Neural progenitor cell (in vitro differentiated cells): Measurements from ENCODE around the gene CHRNA10. TPM values are rescaled to one million over a fixed set of nuclear protein-coding genes. Genes with fewer than 3 reads are reported as not detected.

Experiments
- DNase-seq: peaks from one replicate; pipeline ENCODE4 v3.0.0-alpha.2; 2016; ENCODE audit warnings: low spot score
- H2AFZ ChIP-seq: fragments of 200-600 bp; sonication (generic); replicated peaks from 2 replicates; pipeline ENCODE4 v1.6.1; 2016; ENCODE audit warnings: antibody characterized with exemption
- H3F3A ChIP-seq: fragments of 200-600 bp; sonication (generic); 2 replicates; pipeline ENCODE4 v1.6.1; 2016; ENCODE audit warnings: antibody characterized with exemption, low read depth
- H3K27ac ChIP-seq: fragments of 200-600 bp; sonication (generic); 2 replicates; pipeline ENCODE4 v1.5.1; 2016; ENCODE audit warnings: mild to moderate bottlenecking
- H3K27me3 ChIP-seq: fragments of 200-600 bp; sonication (generic); 2 replicates; pipeline ENCODE4 v1.6.1; 2016; ENCODE audit warnings: mild to moderate bottlenecking, moderate library complexity
- H3K36me3 ChIP-seq: fragments of 200-600 bp; sonication (generic); 2 replicates; pipeline ENCODE4 v1.5.1; 2016
- H3K4me1 ChIP-seq: fragments of 200-600 bp; sonication (generic); 2 replicates; pipeline ENCODE4 v1.6.1; 2016; ENCODE audit warnings: mixed run types
- H3K4me2 ChIP-seq: fragments of 200-600 bp; sonication (generic); 2 replicates; pipeline ENCODE4 v1.6.1; 2016
- H3K4me3 ChIP-seq: fragments of 200-600 bp; sonication (generic); 2 replicates; pipeline ENCODE4 v1.5.1; 2016
- H3K79me2 ChIP-seq: fragments of 200-600 bp; sonication (generic); 2 replicates; pipeline ENCODE4 v1.6.1; 2016; ENCODE audit warnings: low read depth
- H3K9ac ChIP-seq: fragments of 200-600 bp; sonication (generic); 2 replicates; pipeline ENCODE4 v1.6.1; 2016
- H3K9me3 ChIP-seq: fragments of 200-600 bp; sonication (generic); 2 replicates; pipeline ENCODE4 v1.5.1; 2016; ENCODE audit warnings: low read depth
- H4K20me1 ChIP-seq: fragments of 200-600 bp; sonication (generic); 2 replicates; pipeline ENCODE4 v1.6.1; 2016; ENCODE audit warnings: low read depth
- H3K27ac Mint-ChIP-seq: 3 replicates; pipeline ENCODE4 v1.8.0; 2021; ENCODE audit warnings: mixed read lengths
- H3K27me3 Mint-ChIP-seq: 2 replicates; pipeline ENCODE4 v1.8.0; 2022; ENCODE audit warnings: low read depth, mild to moderate bottlenecking, inconsistent platforms, moderate library complexity, mixed read lengths; ENCODE audit not compliant: insufficient read depth
- H3K36me3 Mint-ChIP-seq: 3 replicates; pipeline ENCODE4 v1.8.0; 2021; ENCODE audit warnings: mixed read lengths
- H3K4me1 Mint-ChIP-seq: 3 replicates; pipeline ENCODE4 v1.8.0; 2021; ENCODE audit warnings: mixed read lengths
- H3K4me3 Mint-ChIP-seq: 3 replicates; pipeline ENCODE4 v1.8.0; 2021; ENCODE audit warnings: mild to moderate bottlenecking, moderate library complexity, mixed read lengths
- H3K9me3 Mint-ChIP-seq: 3 replicates; pipeline ENCODE4 v1.8.0; 2020; ENCODE audit warnings: mixed read lengths
- CTCF ChIP-seq: fragments of 200-600 bp; sonication (generic); IDR thresholded peaks from 2 replicates; pipeline ENCODE4 v1.5.1; 2017; ENCODE audit warnings: antibody characterized with exemption, mild to moderate bottlenecking
- EZH2 ChIP-seq: fragments of 200-600 bp; sonication (generic); IDR thresholded peaks from 2 replicates; pipeline ENCODE4 v1.6.1; 2017; ENCODE audit warnings: antibody characterized with exemption, mild to moderate bottlenecking, moderate library complexity
- EZH2phosphoT487 ChIP-seq: fragments of 200-600 bp; sonication (generic); IDR thresholded peaks from 2 replicates; pipeline ENCODE4 v1.6.1; 2017; ENCODE audit warnings: antibody characterized with exemption
- total RNA-seq: library from RNA; depleted of rRNA; stranded (reverse); fragments of >200 nt; gene quantifications from 2 replicates; pipeline ENCODE4 v1.2.3, GENCODE V29; 2015; ENCODE audit warnings: low replicate concordance

CHRNA10 gene
- total RNA-seq, 1 donor from 2014 or later = 0.21 TPM

- Mint-ChIP-seq H3K4me1 (no peaks in the 10 kb centered on the region), H3K4me3 (no peak overlapping the region), H3K36me3 (peaks cover 50% of the 10 kb centered on the region), H3K27ac (no peak overlapping the region), H3K9me3 (no peaks in the 10 kb centered on the region), H3K27me3 (peaks cover 6% of the 10 kb centered on the region)
- Histone ChIP-seq H3K9ac (no peak overlapping the region), H3K4me3 (no peak overlapping the region), H3K4me2 (no peak overlapping the region), H3K9me3 (no peaks in the 10 kb centered on the region), H3K36me3 (peaks cover 40% of the 10 kb centered on the region), H3F3A (no peaks in the 10 kb centered on the region), H3K27ac (no peak overlapping the region), H2AFZ (no peak overlapping the region), H4K20me1 (peaks cover 4% of the 10 kb centered on the region), H3K4me1 (no peaks in the 10 kb centered on the region), H3K27me3 (no peaks in the 10 kb centered on the region), H3K79me2 (no peaks in the 10 kb centered on the region)
- TF ChIP-seq EZH2phosphoT487 (no peak), CTCF (no peak), EZH2 (no peak)
- DNase-seq = no peak
Observed at GRCh38 chr11:3684129-3684818, 13.1 kb upstream of the CHRNA10 start.

- Histone ChIP-seq H3F3A (no peaks in the 10 kb centered on the region), H3K79me2 (no peaks in the 10 kb centered on the region), H3K27ac (no peak overlapping the region), H3K36me3 (peaks cover 40% of the 10 kb centered on the region), H3K4me3 (no peak overlapping the region), H3K9me3 (no peaks in the 10 kb centered on the region), H4K20me1 (peaks cover 4% of the 10 kb centered on the region), H3K4me2 (no peak overlapping the region), H3K4me1 (no peaks in the 10 kb centered on the region), H3K27me3 (no peaks in the 10 kb centered on the region), H3K9ac (no peak overlapping the region), H2AFZ (no peak overlapping the region)
- Mint-ChIP-seq H3K9me3 (no peaks in the 10 kb centered on the region), H3K27me3 (peaks cover 6% of the 10 kb centered on the region), H3K4me3 (no peak overlapping the region), H3K4me1 (no peaks in the 10 kb centered on the region), H3K27ac (no peak overlapping the region), H3K36me3 (peaks cover 56% of the 10 kb centered on the region)
- DNase-seq = no peak
- TF ChIP-seq EZH2phosphoT487 (no peak), EZH2 (no peak), CTCF (no peak)
Observed at GRCh38 chr11:3683039-3683438, 11.9 kb upstream of the CHRNA10 start.

DNA sequence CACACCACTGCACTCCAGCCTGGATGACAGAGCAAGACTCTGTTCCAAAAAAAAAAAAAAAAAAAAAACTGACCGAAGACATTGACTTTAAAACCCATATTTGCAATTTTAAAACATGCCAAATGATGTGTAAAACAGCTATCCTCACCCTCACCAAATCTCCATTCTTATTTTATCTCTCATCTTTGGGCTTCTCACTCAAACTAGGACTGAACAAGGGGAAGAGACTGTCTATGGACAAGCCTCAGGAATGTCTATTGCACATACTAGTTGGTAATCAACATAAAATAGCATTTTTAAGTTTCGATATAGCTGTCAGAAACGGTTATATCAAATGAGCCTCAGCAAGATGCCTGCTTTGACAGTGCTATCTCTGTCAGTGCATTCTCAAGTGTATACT is 7.9 kb upstream of the CHRNA10 start:
- Mint-ChIP-seq H3K36me3 (peaks cover 57% of the 10 kb centered on the region), H3K27ac (no peak overlapping the region), H3K4me1 (peaks cover 3% of the 10 kb centered on the region), H3K27me3 (peaks cover 6% of the 10 kb centered on the region), H3K4me3 (no peak overlapping the region), H3K9me3 (no peaks in the 10 kb centered on the region)
- Histone ChIP-seq H3K4me3 (no peak overlapping the region), H3K9me3 (no peaks in the 10 kb centered on the region), H3K27ac (no peak overlapping the region), H3K9ac (no peak overlapping the region), H3F3A (no peaks in the 10 kb centered on the region), H2AFZ (no peak overlapping the region), H3K27me3 (no peaks in the 10 kb centered on the region), H4K20me1 (no peaks in the 10 kb centered on the region), H3K79me2 (no peaks in the 10 kb centered on the region), H3K4me1 (no peaks in the 10 kb centered on the region), H3K36me3 (peaks cover 35% of the 10 kb centered on the region), H3K4me2 (no peak overlapping the region)
- no peak for TF ChIP-seq EZH2
- TF ChIP-seq EZH2phosphoT487 = no peak
- TF ChIP-seq CTCF = no peak
- DNase-seq = no peak
